ENCODE data around the gene DOK6.

The DOK6 gene

DNA sequence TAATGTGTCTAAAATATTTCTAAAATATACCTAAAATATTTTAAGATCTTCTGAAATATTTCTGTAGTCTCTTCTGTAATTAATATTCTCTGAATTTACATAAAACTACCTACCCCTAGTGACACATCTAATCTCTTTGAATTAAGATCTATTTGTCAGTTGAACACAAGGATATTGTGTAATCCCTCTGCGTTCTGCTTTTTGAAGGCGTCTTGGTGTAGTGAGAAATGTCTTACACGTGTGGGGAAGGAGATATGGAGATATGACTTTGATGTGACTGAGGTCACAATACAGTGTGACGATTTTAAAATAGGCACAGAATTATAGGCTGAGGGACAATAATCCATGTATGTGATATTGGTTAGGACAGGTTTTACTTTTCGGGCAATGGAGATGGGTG, 79.8 kb downstream of the DOK6 start:
- TF ChIP-seq, protein P1, sequence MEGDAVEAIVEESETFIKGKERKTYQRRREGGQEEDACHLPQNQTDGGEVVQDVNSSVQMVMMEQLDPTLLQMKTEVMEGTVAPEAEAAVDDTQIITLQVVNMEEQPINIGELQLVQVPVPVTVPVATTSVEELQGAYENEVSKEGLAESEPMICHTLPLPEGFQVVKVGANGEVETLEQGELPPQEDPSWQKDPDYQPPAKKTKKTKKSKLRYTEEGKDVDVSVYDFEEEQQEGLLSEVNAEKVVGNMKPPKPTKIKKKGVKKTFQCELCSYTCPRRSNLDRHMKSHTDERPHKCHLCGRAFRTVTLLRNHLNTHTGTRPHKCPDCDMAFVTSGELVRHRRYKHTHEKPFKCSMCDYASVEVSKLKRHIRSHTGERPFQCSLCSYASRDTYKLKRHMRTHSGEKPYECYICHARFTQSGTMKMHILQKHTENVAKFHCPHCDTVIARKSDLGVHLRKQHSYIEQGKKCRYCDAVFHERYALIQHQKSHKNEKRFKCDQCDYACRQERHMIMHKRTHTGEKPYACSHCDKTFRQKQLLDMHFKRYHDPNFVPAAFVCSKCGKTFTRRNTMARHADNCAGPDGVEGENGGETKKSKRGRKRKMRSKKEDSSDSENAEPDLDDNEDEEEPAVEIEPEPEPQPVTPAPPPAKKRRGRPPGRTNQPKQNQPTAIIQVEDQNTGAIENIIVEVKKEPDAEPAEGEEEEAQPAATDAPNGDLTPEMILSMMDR (conservative IDR thresholded peaks at IDR 0.05; ENCODE audit: low read depth, low read length), result no peak
- H3K4me3 ChIP-seq (ENCODE audit: low read depth, low read length), result no peak overlapping the region
- DNase-seq (ENCODE audit: low read depth), result no peak

GRCh38 chr18:69483574-69483973, 82.9 kb downstream of the DOK6 start:
- TF ChIP-seq, protein P1 (conservative IDR thresholded peaks at IDR 0.05; ENCODE audit: low read depth, low read length), result no peak
- H3K4me3 ChIP-seq (ENCODE audit: low read depth, low read length), result no peak overlapping the region
- DNase-seq (ENCODE audit: low read depth), result no peak

DNA sequence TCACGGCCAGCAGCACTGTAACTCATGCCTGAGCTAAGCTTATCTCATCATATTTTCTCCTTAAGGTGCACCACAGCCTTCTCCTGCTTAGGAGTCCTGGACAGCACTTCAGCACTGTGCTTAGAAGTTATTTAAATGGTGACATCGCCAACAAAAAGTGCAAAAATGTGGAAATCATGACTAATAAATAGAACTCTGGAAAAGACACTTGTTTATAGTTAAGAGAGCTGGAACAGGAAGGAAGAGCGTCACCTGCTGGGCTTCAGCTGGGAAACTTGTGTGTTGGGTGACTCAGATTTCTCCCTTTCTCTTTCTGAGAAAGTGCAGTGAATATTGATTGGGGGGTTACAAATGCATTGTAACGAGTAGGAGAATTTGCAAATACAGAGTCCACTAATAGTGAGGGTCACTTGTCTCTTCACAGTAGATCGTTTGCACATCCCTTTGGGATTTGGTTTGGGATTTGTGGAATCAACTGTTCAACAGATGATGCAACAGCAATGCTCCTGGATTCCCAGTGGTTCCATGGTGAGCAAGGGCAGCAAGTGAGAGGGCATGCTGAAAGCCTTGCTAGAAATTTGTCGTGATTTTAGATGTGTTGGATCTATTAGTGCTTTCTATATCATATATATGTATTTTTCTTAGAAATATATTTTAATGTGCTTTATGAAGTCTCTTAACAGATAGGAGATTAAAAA, 84.2 kb downstream of the DOK6 start:
- H3K4me3 ChIP-seq (ENCODE audit: low read depth, low read length), result no peak overlapping the region
- peak; percentile 76 for DNase-seq (ENCODE audit: low read depth)
- TF ChIP-seq, protein P1 (conservative IDR thresholded peaks at IDR 0.05; ENCODE audit: low read depth, low read length), result peak; percentile 65

GRCh38 chr18:69487488-69488394, 87.1 kb downstream of the DOK6 start:
- TF ChIP-seq, protein P1 (conservative IDR thresholded peaks at IDR 0.05; ENCODE audit: low read depth, low read length), result no peak
- no peak for DNase-seq (ENCODE audit: low read depth)
- H3K4me3 ChIP-seq (ENCODE audit: low read depth, low read length), result no peak overlapping the region

DNA sequence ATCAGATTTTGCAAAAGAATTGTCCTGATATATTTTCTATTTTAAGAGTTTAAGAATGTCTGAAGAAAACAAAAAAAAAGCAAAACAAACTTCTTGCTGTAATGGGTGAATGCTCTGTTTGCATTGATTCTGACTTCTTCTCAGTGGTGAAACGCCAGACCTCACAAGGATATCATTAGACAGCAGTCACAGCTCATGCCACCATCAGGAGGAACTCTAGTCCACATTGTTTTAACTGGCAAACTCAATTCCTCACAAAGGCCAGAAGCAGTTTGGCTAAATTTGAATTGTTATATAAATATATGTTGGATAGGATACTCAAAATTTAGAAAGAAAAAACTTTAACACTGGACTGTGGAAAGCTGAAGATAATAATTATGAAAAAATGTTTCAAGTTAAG, 89.4 kb downstream of the DOK6 start:
- TF ChIP-seq, protein P1 (conservative IDR thresholded peaks at IDR 0.05; ENCODE audit: low read depth, low read length), result no peak
- DNase-seq (ENCODE audit: low read depth), result peak; percentile 7
- H3K4me3 ChIP-seq (ENCODE audit: low read depth, low read length), result no peak overlapping the region

- TF ChIP-seq, protein P1 (conservative IDR thresholded peaks at IDR 0.05; ENCODE audit: low read depth, low read length), result no peak
- peak; percentile 69 for DNase-seq (ENCODE audit: low read depth)
- no peak overlapping the region for H3K4me3 ChIP-seq (ENCODE audit: low read depth, low read length)
These were observed 90.1 kb downstream of the DOK6 start for GRCh38 chr18:69490813-69491212.
